ENCODE results near the gene MRPL40. TPM values are rescaled to one million over a fixed set of nuclear protein-coding genes. Genes with fewer than 3 reads are reported as not detected.

MRPL40 gene
- total RNA-seq, 1 experiment from 2014 or later, result 40.1 TPM

- Histone ChIP-seq H3K9ac (ENCODE audit: low read length) (no peak overlapping the region), H3K4me3 (replicated peaks in 1 of 2; ENCODE audit: low read depth in 1 of 2, low read length in 2 of 2) (no peak overlapping the region), H3K9me2 (ENCODE audit: insufficient read depth) (no peaks in the 10 kb centered on the region), H3K36me3 (ENCODE audit: control insufficient read depth in 1 of 2, insufficient read depth in 2 of 2, low read length in 2 of 2) (peaks cover 44 to 47% of the 10 kb centered on the region in 2 experiments), H3K9me3 (ENCODE audit: control insufficient read depth in 1 of 2, insufficient read depth in 1 of 2, low read depth in 1 of 2, low read length in 2 of 2) (no peaks in the 10 kb centered on the region), H3K27ac (ENCODE audit: low read depth, low read length) (no peak overlapping the region), H3K4me2 (ENCODE audit: low read length) (no peak overlapping the region), H4K20me1 (ENCODE audit: insufficient read depth) (no peaks in the 10 kb centered on the region), H3K79me2 (ENCODE audit: insufficient read depth, low read length) (peaks cover 3% of the 10 kb centered on the region; the same call in 1 of the 2 replicates), H3K27me3 (ENCODE audit: insufficient read depth, low read length) (no peaks in the 10 kb centered on the region), H3K4me1 (ENCODE audit: control insufficient read depth in 1 of 2, insufficient read depth in 2 of 2, low read length in 2 of 2) (no peaks in the 10 kb centered on the region), H2AFZ (ENCODE audit: low read depth, low read length, poor library complexity, severe bottlenecking) (no peak overlapping the region)
- ChIA-PET POLR2A (no interaction called here), RAD21 (ENCODE audit: low non-redundant PET in 1 of 2, low total read pairs in 2 of 2, uncharacterized antibody in 2 of 2, unreplicated experiment in 2 of 2) (no interaction called here), CTCF (no interaction called here)
- DNase-seq (ENCODE audit: low read depth, low spot score) (no peak), ATAC-seq (no peak)
- intact Hi-C loops (cut with micrococcal nuclease), result no loop called here
- no TSS peak for BruUV-seq (replicated peaks)
- no peak for TF ChIP-seq ELF1 (IDR thresholded peaks at IDR 0.05; ENCODE audit: borderline replicate concordance, low read depth)
- TF ChIP-seq ZFX (IDR thresholded peaks at IDR 0.05), result no peak
- TF ChIP-seq YY1 (IDR thresholded peaks at IDR 0.05; ENCODE audit: extremely low read depth, insufficient replicate concordance, low read depth, low read length), result no peak
- TF ChIP-seq SIN3A (IDR thresholded peaks at IDR 0.05; ENCODE audit: low read depth), result no peak
- TF ChIP-seq ATF3 (IDR thresholded peaks at IDR 0.05), result no peak
- TF ChIP-seq EZH2 (IDR thresholded peaks at IDR 0.05), result no peak
- no peak for TF ChIP-seq CTCF (IDR thresholded peaks at IDR 0.05 in 2 of 3, conservative IDR thresholded peaks at IDR 0.05 in 1 of 3; ENCODE audit: borderline replicate concordance in 1 of 3, insufficient read depth in 1 of 3, low read depth in 2 of 3, low read length in 2 of 3)
- no peak for TF ChIP-seq POLR2AphosphoS5 (IDR thresholded peaks at IDR 0.05; ENCODE audit: low read depth, low read length)
- no peak for TF ChIP-seq SRF (IDR thresholded peaks at IDR 0.05; ENCODE audit: low read depth)
Measured at GRCh38 chr22:19455585-19456370, 23.4 kb downstream of the MRPL40 start.
